ENCODE results near the gene LBX1.

GRCh38 chr10:101263150-101263752 is 34.0 kb upstream of the LBX1 start:
- TF ChIP-seq, protein P1, sequence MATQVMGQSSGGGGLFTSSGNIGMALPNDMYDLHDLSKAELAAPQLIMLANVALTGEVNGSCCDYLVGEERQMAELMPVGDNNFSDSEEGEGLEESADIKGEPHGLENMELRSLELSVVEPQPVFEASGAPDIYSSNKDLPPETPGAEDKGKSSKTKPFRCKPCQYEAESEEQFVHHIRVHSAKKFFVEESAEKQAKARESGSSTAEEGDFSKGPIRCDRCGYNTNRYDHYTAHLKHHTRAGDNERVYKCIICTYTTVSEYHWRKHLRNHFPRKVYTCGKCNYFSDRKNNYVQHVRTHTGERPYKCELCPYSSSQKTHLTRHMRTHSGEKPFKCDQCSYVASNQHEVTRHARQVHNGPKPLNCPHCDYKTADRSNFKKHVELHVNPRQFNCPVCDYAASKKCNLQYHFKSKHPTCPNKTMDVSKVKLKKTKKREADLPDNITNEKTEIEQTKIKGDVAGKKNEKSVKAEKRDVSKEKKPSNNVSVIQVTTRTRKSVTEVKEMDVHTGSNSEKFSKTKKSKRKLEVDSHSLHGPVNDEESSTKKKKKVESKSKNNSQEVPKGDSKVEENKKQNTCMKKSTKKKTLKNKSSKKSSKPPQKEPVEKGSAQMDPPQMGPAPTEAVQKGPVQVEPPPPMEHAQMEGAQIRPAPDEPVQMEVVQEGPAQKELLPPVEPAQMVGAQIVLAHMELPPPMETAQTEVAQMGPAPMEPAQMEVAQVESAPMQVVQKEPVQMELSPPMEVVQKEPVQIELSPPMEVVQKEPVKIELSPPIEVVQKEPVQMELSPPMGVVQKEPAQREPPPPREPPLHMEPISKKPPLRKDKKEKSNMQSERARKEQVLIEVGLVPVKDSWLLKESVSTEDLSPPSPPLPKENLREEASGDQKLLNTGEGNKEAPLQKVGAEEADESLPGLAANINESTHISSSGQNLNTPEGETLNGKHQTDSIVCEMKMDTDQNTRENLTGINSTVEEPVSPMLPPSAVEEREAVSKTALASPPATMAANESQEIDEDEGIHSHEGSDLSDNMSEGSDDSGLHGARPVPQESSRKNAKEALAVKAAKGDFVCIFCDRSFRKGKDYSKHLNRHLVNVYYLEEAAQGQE (IDR thresholded peaks at IDR 0.05; ENCODE audit: insufficient read depth in 1 of 2, low read depth in 2 of 2, low read length in 1 of 2): no peak
- TF ChIP-seq, protein P2, sequence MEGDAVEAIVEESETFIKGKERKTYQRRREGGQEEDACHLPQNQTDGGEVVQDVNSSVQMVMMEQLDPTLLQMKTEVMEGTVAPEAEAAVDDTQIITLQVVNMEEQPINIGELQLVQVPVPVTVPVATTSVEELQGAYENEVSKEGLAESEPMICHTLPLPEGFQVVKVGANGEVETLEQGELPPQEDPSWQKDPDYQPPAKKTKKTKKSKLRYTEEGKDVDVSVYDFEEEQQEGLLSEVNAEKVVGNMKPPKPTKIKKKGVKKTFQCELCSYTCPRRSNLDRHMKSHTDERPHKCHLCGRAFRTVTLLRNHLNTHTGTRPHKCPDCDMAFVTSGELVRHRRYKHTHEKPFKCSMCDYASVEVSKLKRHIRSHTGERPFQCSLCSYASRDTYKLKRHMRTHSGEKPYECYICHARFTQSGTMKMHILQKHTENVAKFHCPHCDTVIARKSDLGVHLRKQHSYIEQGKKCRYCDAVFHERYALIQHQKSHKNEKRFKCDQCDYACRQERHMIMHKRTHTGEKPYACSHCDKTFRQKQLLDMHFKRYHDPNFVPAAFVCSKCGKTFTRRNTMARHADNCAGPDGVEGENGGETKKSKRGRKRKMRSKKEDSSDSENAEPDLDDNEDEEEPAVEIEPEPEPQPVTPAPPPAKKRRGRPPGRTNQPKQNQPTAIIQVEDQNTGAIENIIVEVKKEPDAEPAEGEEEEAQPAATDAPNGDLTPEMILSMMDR (IDR thresholded peaks at IDR 0.05): no peak
- TF ChIP-seq POLR2AphosphoS5 (IDR thresholded peaks at IDR 0.05; ENCODE audit: low read depth, low read length): no peak
